ENCODE results near the gene IL15RA. TPM values are rescaled to one million over a fixed set of nuclear protein-coding genes. Genes with fewer than 3 reads are reported as not detected.

Gene IL15RA, protein sequence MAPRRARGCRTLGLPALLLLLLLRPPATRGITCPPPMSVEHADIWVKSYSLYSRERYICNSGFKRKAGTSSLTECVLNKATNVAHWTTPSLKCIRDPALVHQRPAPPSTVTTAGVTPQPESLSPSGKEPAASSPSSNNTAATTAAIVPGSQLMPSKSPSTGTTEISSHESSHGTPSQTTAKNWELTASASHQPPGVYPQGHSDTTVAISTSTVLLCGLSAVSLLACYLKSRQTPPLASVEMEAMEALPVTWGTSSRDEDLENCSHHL
- 3.2 and 6.2 TPM in 2 replicates for total RNA-seq

DNA sequence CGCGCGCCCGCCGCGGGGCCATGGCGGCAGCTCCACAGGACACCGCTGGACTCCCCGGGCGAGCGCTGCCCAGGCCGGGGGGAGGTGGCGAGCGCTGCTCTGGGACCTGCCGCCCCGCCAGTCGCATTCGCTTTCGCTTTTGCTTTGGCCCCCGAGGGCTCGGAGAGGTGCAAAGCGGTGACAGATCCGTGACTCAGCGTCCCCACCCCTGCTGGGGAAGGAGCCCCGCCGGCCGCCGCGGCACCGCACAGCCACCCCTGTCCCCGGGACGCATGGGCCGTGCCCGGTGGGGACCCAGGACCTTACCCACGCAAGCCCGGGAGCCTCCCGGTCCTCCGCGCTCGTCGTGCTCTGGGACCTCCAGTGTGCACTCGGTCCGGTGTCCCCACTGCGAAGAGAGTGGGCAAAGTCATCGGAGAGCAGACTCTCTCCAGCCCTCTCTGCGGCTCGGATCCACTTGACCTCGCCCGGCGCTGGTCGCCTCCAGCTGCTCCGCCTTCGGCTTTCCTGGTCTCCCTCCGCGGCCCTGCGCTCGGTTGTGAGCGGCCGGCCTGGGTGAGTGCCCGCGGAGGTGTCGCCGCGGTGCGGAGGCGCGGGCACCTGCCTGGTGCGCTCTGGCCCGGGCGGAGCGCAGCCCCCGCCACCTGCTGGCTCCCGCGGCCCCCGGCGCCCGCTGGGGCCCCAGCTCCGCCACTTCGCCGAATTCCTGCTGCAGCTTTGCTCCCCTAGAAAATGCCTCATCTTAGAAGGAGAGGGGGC is at the start of gene IL15RA:
IL15RA (minus strand) TSS at position 73 of the 759 bp plus-strand sequence; CDS start at position 22, 51 bp downstream.

Other genes starting within 250 kb of the IL15RA start
- gene GDI2, start 164.1 kb downstream of the IL15RA start, total RNA-seq, result 464 and 560 TPM in 2 replicates
- 10.4 and 12.7 TPM in 2 replicates for gene ANKRD16, start 87.7 kb downstream of the IL15RA start, total RNA-seq
- 115 and 125 TPM in 2 replicates for gene FBH1, start 87.3 kb downstream of the IL15RA start, total RNA-seq
- gene IL2RA, start 84.8 kb upstream of the IL15RA start, total RNA-seq, result not detected in 2 replicates
- gene RBM17, start 111.5 kb upstream of the IL15RA start, total RNA-seq, result 54.7 and 58.5 TPM in 2 replicates
- 18.5 and 22.6 TPM in 2 replicates for gene PFKFB3, start 225.4 kb upstream of the IL15RA start, total RNA-seq